Activated naive CD4-positive, alpha-beta T cell treated with anti-CD3 and anti-CD28 coated beads, Interleukin-2, amount 10 ng/mL, durations not matched to agents 7 days and 5 days (primary cell): ENCODE results near the gene DCDC2C.
"Not testable (repeated sequence)": the region's sequence is repeated elsewhere in the genome, so short reads cannot be mapped to it uniquely, and the experiment has no call there.

Experiments used
- CTCF ChIA-PET: fragments of 350-600 bp; sonication (Branson Sonifier 250); formaldehyde crosslinking; loops from one replicate; lab custom pipeline; 2021; ENCODE audit warnings: antibody characterized with exemption; lab: Charles Lee
- DNase-seq: peaks from one replicate; pipeline ENCODE4 v3.0.0-alpha.2; 2020
- H3K27ac Mint-ChIP-seq: one replicate; pipeline ENCODE4 v1.8.0; 2021; ENCODE audit warnings: mild to moderate bottlenecking, moderate library complexity, mixed read lengths
- H3K27me3 Mint-ChIP-seq: one replicate; pipeline ENCODE4 v1.8.0; 2021; ENCODE audit warnings: mild to moderate bottlenecking, mixed read lengths
- H3K36me3 Mint-ChIP-seq: one replicate; pipeline ENCODE4 v1.8.0; 2021; ENCODE audit warnings: mixed read lengths
- H3K4me1 Mint-ChIP-seq: one replicate; pipeline ENCODE4 v1.8.0; 2021; ENCODE audit warnings: mixed read lengths
- H3K4me3 Mint-ChIP-seq: one replicate; pipeline ENCODE4 v1.8.0; 2021; ENCODE audit warnings: mild to moderate bottlenecking, moderate library complexity, mixed read lengths
- H3K9me3 Mint-ChIP-seq: one replicate; pipeline ENCODE4 v1.8.0; 2021; ENCODE audit warnings: mixed read lengths

The DCDC2C gene

GRCh38 chr2:3703236-3703756, at the start of gene DCDC2C:
TSS of gene DCDC2C (plus strand) at chr2:3703575. CDS start at chr2:3703752, 177 bp downstream.
- Mint-ChIP-seq H3K27ac (no peak within 1 kb of the TSS), H3K4me3 (no peak within 1 kb of the TSS), H3K27me3 (peaks cover 34% of the 10 kb centered on the region), H3K36me3 (no peaks in the 10 kb centered on the region), H3K4me1 (no peaks in the 10 kb centered on the region), H3K9me3 (no peaks in the 10 kb centered on the region)
- no peak for DNase-seq
- CTCF ChIA-PET, result interaction anchor here (0.6 kb wide), 1 partner anchor 10 kb away, joined by 3 read pairs; no protein-coding TSS in a partner anchor

- H3K27ac Mint-ChIP-seq, result no peak overlapping the region
- H3K4me1 Mint-ChIP-seq, result peaks cover 16% of the 10 kb centered on the region
- no peaks in the 10 kb centered on the region for H3K36me3 Mint-ChIP-seq
- no peak overlapping the region for H3K4me3 Mint-ChIP-seq
- CTCF ChIA-PET, result interaction anchor here (1.5 to 2.9 kb wide), 2 partner anchors 127 to 230 kb away, joined by 3 to 21 read pairs; no protein-coding TSS in a partner anchor
- H3K9me3 Mint-ChIP-seq, result no peaks in the 10 kb centered on the region
- DNase-seq, result no peak
- peaks cover 11% of the 10 kb centered on the region for H3K27me3 Mint-ChIP-seq
These were observed 49.4 kb upstream of the DCDC2C start for GRCh38 chr2:3654011-3654410.

- no peak for DNase-seq
These were observed 48.7 kb upstream of the DCDC2C start for GRCh38 chr2:3654531-3655225.

GRCh38 chr2:3655871-3656761, 47.3 kb upstream of the DCDC2C start:
- CTCF ChIA-PET, result no interaction called here
- Mint-ChIP-seq H3K36me3 (no peaks in the 10 kb centered on the region), H3K4me1 (peaks cover 11% of the 10 kb centered on the region), H3K9me3 (no peaks in the 10 kb centered on the region), H3K27me3 (peaks cover 7% of the 10 kb centered on the region), H3K4me3 (no peak overlapping the region), H3K27ac (no peak overlapping the region)
- DNase-seq, result no peak

More at GRCh38 chr2:3654531-3655225, 48.7 kb upstream of the DCDC2C start:
- H3K4me1 Mint-ChIP-seq, result peaks cover 16% of the 10 kb centered on the region
- H3K4me3 Mint-ChIP-seq, result no peak overlapping the region
- H3K9me3 Mint-ChIP-seq, result no peaks in the 10 kb centered on the region
- CTCF ChIA-PET, result interaction anchor here (1.5 kb wide), 1 partner anchor 126 kb away, joined by 3 read pairs; no protein-coding TSS in a partner anchor
- H3K36me3 Mint-ChIP-seq, result no peaks in the 10 kb centered on the region
- H3K27me3 Mint-ChIP-seq, result peaks cover 11% of the 10 kb centered on the region
- no peak overlapping the region for H3K27ac Mint-ChIP-seq

GRCh38 chr2:3656762-3657721, 46.3 kb upstream of the DCDC2C start:
- CTCF ChIA-PET, result no interaction called here
- DNase-seq, result no peak
- Mint-ChIP-seq H3K36me3 (no peaks in the 10 kb centered on the region), H3K4me3 (no peak overlapping the region), H3K4me1 (peaks cover 3% of the 10 kb centered on the region), H3K9me3 (no peaks in the 10 kb centered on the region), H3K27ac (no peak overlapping the region), H3K27me3 (no peaks in the 10 kb centered on the region)

GRCh38 chr2:3657881-3658280, 45.5 kb upstream of the DCDC2C start, which contains the start of gene ALLC:
TSS of gene ALLC (plus strand) at chr2:3658200. CDS start at chr2:3671158, 12,958 bp downstream.
- Mint-ChIP-seq H3K36me3 (no peaks in the 10 kb centered on the region), H3K27me3 (no peaks in the 10 kb centered on the region), H3K4me3 (no peak within 1 kb of the TSS), H3K27ac (no peak within 1 kb of the TSS), H3K9me3 (no peaks in the 10 kb centered on the region), H3K4me1 (no peaks in the 10 kb centered on the region)
- DNase-seq, result no peak
- CTCF ChIA-PET, result no interaction called here

GRCh38 chr2:3659447-3660432, 43.6 kb upstream of the DCDC2C start:
- DNase-seq, result no peak
- Mint-ChIP-seq H3K9me3 (no peaks in the 10 kb centered on the region), H3K4me3 (no peak overlapping the region), H3K27ac (no peak overlapping the region), H3K36me3 (no peaks in the 10 kb centered on the region), H3K27me3 (no peaks in the 10 kb centered on the region), H3K4me1 (no peaks in the 10 kb centered on the region)
- CTCF ChIA-PET, result interaction anchor here (0.6 to 1.0 kb wide), 2 partner anchors 71 to 121 kb away, joined by 3 read pairs; no protein-coding TSS in a partner anchor

GRCh38 chr2:3660640-3661039, 42.7 kb upstream of the DCDC2C start:
- DNase-seq, H3K9me3 Mint-ChIP-seq, H3K27ac Mint-ChIP-seq, H3K27me3 Mint-ChIP-seq, CTCF ChIA-PET, H3K4me3 Mint-ChIP-seq, H3K4me1 Mint-ChIP-seq, H3K36me3 Mint-ChIP-seq: not testable (repeated sequence)

- no peak overlapping the region for H3K4me3 Mint-ChIP-seq
- no peaks in the 10 kb centered on the region for H3K27me3 Mint-ChIP-seq
- no peaks in the 10 kb centered on the region for H3K4me1 Mint-ChIP-seq
- CTCF ChIA-PET, result interaction anchor here (0.7 kb wide), 1 partner anchor 67 kb away, joined by 3 read pairs; no protein-coding TSS in a partner anchor
- DNase-seq, result peak; percentile 11
- H3K27ac Mint-ChIP-seq, result no peak overlapping the region
- no peaks in the 10 kb centered on the region for H3K36me3 Mint-ChIP-seq
- no peaks in the 10 kb centered on the region for H3K9me3 Mint-ChIP-seq
These were observed 42.2 kb upstream of the DCDC2C start for GRCh38 chr2:3661149-3661660.

- Mint-ChIP-seq H3K9me3 (no peaks in the 10 kb centered on the region), H3K4me1 (no peaks in the 10 kb centered on the region), H3K4me3 (no peak overlapping the region), H3K36me3 (no peaks in the 10 kb centered on the region), H3K27ac (no peak overlapping the region), H3K27me3 (peaks cover 4% of the 10 kb centered on the region)
- CTCF ChIA-PET, result no interaction called here
- no peak for DNase-seq
These were observed 41.1 kb upstream of the DCDC2C start for GRCh38 chr2:3662239-3662638.

GRCh38 chr2:3664118-3664517, 39.3 kb upstream of the DCDC2C start:
- Mint-ChIP-seq H3K36me3 (no peaks in the 10 kb centered on the region), H3K27ac (no peak overlapping the region), H3K4me3 (no peak overlapping the region), H3K4me1 (no peaks in the 10 kb centered on the region), H3K27me3 (peaks cover 4% of the 10 kb centered on the region), H3K9me3 (no peaks in the 10 kb centered on the region)
- CTCF ChIA-PET, result interaction anchor here (0.5 kb wide), 1 partner anchor 49 kb away, joined by 4 read pairs; no protein-coding TSS in a partner anchor
- no peak for DNase-seq

- H3K4me1 Mint-ChIP-seq, result no peaks in the 10 kb centered on the region
- DNase-seq, result no peak
- CTCF ChIA-PET, result no interaction called here
- no peak overlapping the region for H3K4me3 Mint-ChIP-seq
- H3K27ac Mint-ChIP-seq, result no peak overlapping the region
- no peaks in the 10 kb centered on the region for H3K9me3 Mint-ChIP-seq
- peaks cover 4% of the 10 kb centered on the region for H3K27me3 Mint-ChIP-seq
- H3K36me3 Mint-ChIP-seq, result no peaks in the 10 kb centered on the region
These were observed 38.5 kb upstream of the DCDC2C start for GRCh38 chr2:3664925-3665324.
